Ovary (tissue), 9 donors: ENCODE results near the gene P2RY11. TPM values are rescaled to one million over a fixed set of nuclear protein-coding genes. Genes with fewer than 3 reads are reported as not detected.

Experiments used
- polyA plus RNA-seq, 2 donors: library from polyadenylated mRNA; stranded (reverse); fragments of 200-250 nt in 1 of 2; fragments of 350-450 nt in 1 of 2; fragmentation: Illumina TruSeq in 1 of 2; extraction: RNeasy Lipid Tissue Mini Kit (QIAGEN cat#74804) in 1 of 2; gene quantifications; one replicate each; pipeline ENCODE4 v1.2.3, GENCODE V29; 2013 to 2014
- small RNA-seq: library from RNA; depleted of rRNA; stranded (forward); fragments of <200 nt; gene quantifications from one replicate; pipeline ENCODE3, GENCODE V24; 2016
- total RNA-seq, 7 donors: library from RNA; depleted of rRNA in 2 of 7; stranded (reverse); fragments of >200 nt in 2 of 7; fragmentation: NEBNext Ultra II Directional in 3 of 7; extraction: Animal tissue kit (Norgen Biotek cat#: 25700) in 3 of 7; gene quantifications; one replicate each; pipeline versions ENCODE4 v1.1.0 to v1.2.4, GENCODE V29; 2016 to 2023
- donor health status: DM: no; HTN: no; CAD: no; lungs with moderate emphysema.
- donor health status: DM: no; HTN: no; CAD: no.
- donor health status: Bipolar disorder and iron deficiency.
- donor health status: DM: yes; HTN: yes; CAD: no.
- donor health status: DM: no; HTN: no; CAD: no.
- donor health status: DM: yes; HTN: yes; CAD: no.

The P2RY11 gene
- total and polyA plus RNA-seq, 9 donors, result 2.1 to 18.5 (median 12.8) TPM

Small RNAs within 50 kb of the gene (small RNA-seq; reads per million reads assigned to genes)
- gene SNORD105 (55.0 reads per million, percentile 90 among the genes with 10 or more reads in this experiment), gene SNORD105B (1,427 reads per million, percentile 97 among the genes with 10 or more reads in this experiment)

Other genes starting within 250 kb of the P2RY11 start
- 10 to 100 TPM in 5 of 7 donors, 1 to 10 TPM in 2; 3.9 to 19.3 (median 13.2) TPM for gene OLFM2, start 175.2 kb upstream of the P2RY11 start, total RNA-seq
- 1 to 10 TPM; 4.0 to 7.1 TPM for gene OLFM2, start 175.2 kb upstream of the P2RY11 start, polyA plus RNA-seq
- gene COL5A3, start 101.2 kb upstream of the P2RY11 start, total RNA-seq, result 1 to 10 TPM; 1.7 to 9.0 (median 4.4) TPM
- 1 to 10 TPM; 1.5 to 6.7 TPM for gene COL5A3, start 101.2 kb upstream of the P2RY11 start, polyA plus RNA-seq
- gene RDH8, start 98.2 kb upstream of the P2RY11 start, total RNA-seq, result not detected
- not detected for gene RDH8, start 98.2 kb upstream of the P2RY11 start, polyA plus RNA-seq
- 10 to 100 TPM; 34.0 to 49.5 (median 40.2) TPM for gene SHFL, start 25.4 kb upstream of the P2RY11 start, total RNA-seq
- gene SHFL, start 25.4 kb upstream of the P2RY11 start, polyA plus RNA-seq, result 10 to 100 TPM; 39.0 to 42.1 TPM
- gene ANGPTL6, start 9.0 kb upstream of the P2RY11 start, total RNA-seq, result under 1 TPM in 6 of 7 donors, not detected in 1; 0.15 to 0.80 (median 0.38) TPM
- 1 to 10 TPM in 1 of 2 donors, under 1 TPM in 1; 0.10 to 1.4 TPM for gene ANGPTL6, start 9.0 kb upstream of the P2RY11 start, polyA plus RNA-seq
- gene PPAN, start 5.3 kb upstream of the P2RY11 start, total RNA-seq, result 10 to 100 TPM; 21.0 to 58.3 (median 44.4) TPM
- gene PPAN, start 5.3 kb upstream of the P2RY11 start, polyA plus RNA-seq, result 10 to 100 TPM in 1 of 2 donors, 1 to 10 TPM in 1; 6.2 to 33.3 TPM
- 100 to 1,000 TPM; 284 to 375 (median 298) TPM for gene EIF3G, start 8.2 kb downstream of the P2RY11 start, total RNA-seq
- gene EIF3G, start 8.2 kb downstream of the P2RY11 start, polyA plus RNA-seq, result 100 to 1,000 TPM; 293 to 311 TPM
- 10 to 100 TPM; 28.1 to 74.2 (median 41.8) TPM for gene DNMT1, start 83.3 kb downstream of the P2RY11 start, total RNA-seq
- gene DNMT1, start 83.3 kb downstream of the P2RY11 start, polyA plus RNA-seq, result 10 to 100 TPM; 19.8 to 60.2 TPM
- gene S1PR2, start 119.6 kb downstream of the P2RY11 start, total RNA-seq, result 10 to 100 TPM in 4 of 7 donors, 1 to 10 TPM in 3; 3.6 to 25.9 (median 12.7) TPM
- 1 to 10 TPM; 4.9 to 5.1 TPM for gene S1PR2, start 119.6 kb downstream of the P2RY11 start, polyA plus RNA-seq
- 10 to 100 TPM; 42.2 to 73.3 (median 58.9) TPM for gene MRPL4, start 140.5 kb downstream of the P2RY11 start, total RNA-seq
- 10 to 100 TPM in 1 of 2 donors, 1 to 10 TPM in 1; 4.7 to 60.6 TPM for gene MRPL4, start 140.5 kb downstream of the P2RY11 start, polyA plus RNA-seq
- 100 to 1,000 TPM in 1 of 7 donors, 10 to 100 TPM in 6; 12.1 to 116 (median 18.7) TPM for gene ICAM1, start 159.4 kb downstream of the P2RY11 start, total RNA-seq
- 10 to 100 TPM; 12.3 to 20.6 TPM for gene ICAM1, start 159.4 kb downstream of the P2RY11 start, polyA plus RNA-seq
- gene ICAM4, start 175.3 kb downstream of the P2RY11 start, total RNA-seq, result 1 to 10 TPM in 2 of 7 donors, under 1 TPM in 5; 0.26 to 3.3 (median 0.60) TPM
- under 1 TPM; 0.17 to 0.29 TPM for gene ICAM4, start 175.3 kb downstream of the P2RY11 start, polyA plus RNA-seq
- gene ICAM5, start 178.3 kb downstream of the P2RY11 start, total RNA-seq, result 10 to 100 TPM in 3 of 7 donors, 1 to 10 TPM in 1, under 1 TPM in 3; 0.51 to 16.1 (median 2.5) TPM
- under 1 TPM in 1 of 2 donors, not detected in 1; 0.11 TPM for gene ICAM5, start 178.3 kb downstream of the P2RY11 start, polyA plus RNA-seq
- 1 to 10 TPM; 2.6 to 5.6 (median 3.0) TPM for gene ZGLP1, start 198.1 kb downstream of the P2RY11 start, total RNA-seq
- gene ZGLP1, start 198.1 kb downstream of the P2RY11 start, polyA plus RNA-seq, result 1 to 10 TPM in 1 of 2 donors, under 1 TPM in 1; 0.27 to 4.5 TPM
- gene FDX2, start 204.3 kb downstream of the P2RY11 start, total RNA-seq, result 10 to 100 TPM; 11.1 to 23.6 (median 13.2) TPM
- 10 to 100 TPM in 1 of 2 donors, 1 to 10 TPM in 1; 2.5 to 16.8 TPM for gene FDX2, start 204.3 kb downstream of the P2RY11 start, polyA plus RNA-seq
- gene RAVER1, start 221.8 kb downstream of the P2RY11 start, total RNA-seq, result 10 to 100 TPM; 13.1 to 50.7 (median 41.0) TPM
- gene RAVER1, start 221.8 kb downstream of the P2RY11 start, polyA plus RNA-seq, result 10 to 100 TPM in 1 of 2 donors, 1 to 10 TPM in 1; 1.3 to 18.2 TPM
- gene ICAM3, start 227.9 kb downstream of the P2RY11 start, total RNA-seq, result 10 to 100 TPM in 1 of 7 donors, 1 to 10 TPM in 6; 2.2 to 10.9 (median 3.6) TPM
- 1 to 10 TPM; 3.9 to 4.3 TPM for gene ICAM3, start 227.9 kb downstream of the P2RY11 start, polyA plus RNA-seq